OCI-LY7 (cell line): Measurements from ENCODE around the gene DLGAP1.

ENCODE experiments used
- CTCF ChIP-seq: fragments of 200-600 bp; sonication (generic); conservative IDR thresholded peaks from 2 replicates; pipeline ENCODE4 v1.5.1; 2014; ENCODE audit warnings: mild to moderate bottlenecking, antibody characterized with exemption, low read length, moderate library complexity, mixed read lengths
- EZH2phosphoT487 ChIP-seq: fragments of 200-600 bp; sonication (generic); IDR thresholded peaks from 2 replicates; pipeline ENCODE4 v1.6.1; 2018; ENCODE audit warnings: low read depth, borderline replicate concordance, mild to moderate bottlenecking, mixed run types, antibody characterized with exemption, low read length, moderate library complexity, mixed read lengths

GRCh38 chr18:3998698-3999333, 456.3 kb downstream of the DLGAP1 start:
- TF ChIP-seq CTCF (peak; percentile 97), EZH2phosphoT487 (no peak)
